SK-N-SH (cell line): Measurements from ENCODE around the gene GSK3B. TPM values are rescaled to one million over a fixed set of nuclear protein-coding genes. Genes with fewer than 3 reads are reported as not detected.

Experiments used
- CTCF ChIA-PET: fragments of 300-600, 350-600 bp; formaldehyde crosslinking; extraction: SDS; loops from one replicate; lab custom pipeline; 2021; lab: Yijun Ruan, JAX
- POLR2A ChIA-PET: fragments of 350-600 bp; sonication (Branson Sonifier 250); formaldehyde crosslinking; extraction: SDS; loops from one replicate; lab custom pipeline; 2020; ENCODE audit warnings: antibody characterized with exemption, inconsistent platforms; lab: Yijun Ruan, JAX
- DNase-seq: peaks from one replicate; pipeline ENCODE4 v3.0.0; 2012
- H2AFZ ChIP-seq: fragments of 200-600 bp; sonication (generic); 2 replicates; pipeline ENCODE4 v1.8.1; 2016; ENCODE audit warnings: antibody characterized with exemption, mild to moderate bottlenecking, low read depth
- H3F3A ChIP-seq: fragments of 200-600 bp; sonication (generic); replicated peaks from 2 replicates; pipeline ENCODE3; 2016; ENCODE audit warnings: antibody characterized with exemption, mild to moderate bottlenecking; ENCODE audit not compliant: insufficient read depth
- H3K27ac ChIP-seq, 2 experiments: fragments of 200-500 bp in 1 of 2; fragments of 200-600 bp in 1 of 2; sonication (Bioruptor generic) in 1 of 2; sonication (generic), shearing (Covaris generic) in 1 of 2; 2 replicates each; pipeline versions ENCODE4 v1.5.1 to v1.6.1; 2014 to 2016; ENCODE audit warnings: low read depth in 2 of 2, inconsistent platforms in 1 of 2, low read length in 1 of 2, mild to moderate bottlenecking in 1 of 2, mixed read lengths in 1 of 2
- H3K27me3 ChIP-seq: fragments of 200-600 bp; sonication (generic), shearing (Covaris generic); 2 replicates; pipeline ENCODE4 v1.6.1; 2016; ENCODE audit warnings: mixed run types; ENCODE audit not compliant: insufficient read depth
- H3K36me3 ChIP-seq, 2 experiments: fragments of 200-500 bp in 1 of 2; fragments of 200-600 bp in 1 of 2; sonication (Bioruptor generic) in 1 of 2; sonication (generic) in 1 of 2; replicated peaks in 1 of 2; 2 replicates each; pipeline versions ENCODE3 to v1.5.1; 2014 to 2016; ENCODE audit warnings: low read length in 1 of 2, mild to moderate bottlenecking in 1 of 2; ENCODE audit not compliant: insufficient read depth in 2 of 2, control insufficient read depth in 1 of 2
- H3K4me1 ChIP-seq, 2 experiments: fragments of 200-500 bp in 1 of 2; fragments of 200-600 bp in 1 of 2; sonication (Bioruptor generic) in 1 of 2; sonication (generic), shearing (Covaris generic) in 1 of 2; 2 replicates each; pipeline versions ENCODE4 v1.5.1 to v1.6.1; 2014 to 2016; ENCODE audit warnings: low read depth in 1 of 2, low read length in 1 of 2, mixed run types in 1 of 2; ENCODE audit not compliant: insufficient read depth in 2 of 2, control insufficient read depth in 1 of 2
- H3K4me2 ChIP-seq: fragments of 200-600 bp; sonication (generic), shearing (Covaris generic); 2 replicates; pipeline ENCODE4 v1.6.1; 2017; ENCODE audit warnings: mixed run types
- H3K4me3 ChIP-seq, 2 experiments: fragments of 200-500 bp in 1 of 2; fragments of 200-600 bp in 1 of 2; sonication (Bioruptor generic) in 1 of 2; sonication (generic), shearing (Covaris generic) in 1 of 2; 2 replicates each; pipeline versions ENCODE4 v1.5.1 to v1.8.1; 2014 to 2016; ENCODE audit warnings: low read depth in 2 of 2, inconsistent platforms in 1 of 2, low read length in 1 of 2, mild to moderate bottlenecking in 1 of 2, mixed read lengths in 1 of 2, moderate library complexity in 1 of 2
- H3K79me2 ChIP-seq: fragments of 200-600 bp; sonication (generic); 2 replicates; pipeline ENCODE4 v1.8.1; 2017; ENCODE audit warnings: mild to moderate bottlenecking; ENCODE audit not compliant: insufficient read depth
- H3K9ac ChIP-seq: fragments of 200-600 bp; sonication (generic); 2 replicates; pipeline ENCODE4 v1.6.1; 2017; ENCODE audit warnings: mixed run types
- H3K9me2 ChIP-seq: fragments of 200-600 bp; sonication (generic); 2 replicates; pipeline ENCODE4 v1.6.1; 2017; ENCODE audit warnings: mixed run types
- H3K9me3 ChIP-seq: fragments of 200-600 bp; sonication (generic); 2 replicates; pipeline ENCODE4 v1.6.1; 2017; ENCODE audit warnings: mixed run types, mild to moderate bottlenecking, moderate library complexity
- H4K20me1 ChIP-seq: fragments of 200-600 bp; sonication (generic); 2 replicates; pipeline ENCODE4 v1.6.1; 2017; ENCODE audit warnings: mild to moderate bottlenecking, mixed run types; ENCODE audit not compliant: insufficient read depth
- FOXM1 ChIP-seq: IDR thresholded peaks from 2 replicates; pipeline ENCODE4 v1.4.0; 2012; ENCODE audit warnings: low read depth, mild to moderate bottlenecking
- GABPA ChIP-seq: IDR thresholded peaks from 2 replicates; pipeline ENCODE4 v1.4.0; 2012; ENCODE audit warnings: low read depth, mild to moderate bottlenecking
- GATA2 ChIP-seq: sonication (generic); formaldehyde crosslinking; IDR thresholded peaks from 2 replicates; pipeline ENCODE4 v1.5.0; 2020; ENCODE audit warnings: mild to moderate bottlenecking, missing genetic modification reagents
- JUND ChIP-seq: IDR thresholded peaks from 2 replicates; pipeline ENCODE4 v1.4.0; 2012
- MEF2A ChIP-seq: IDR thresholded peaks from 2 replicates; pipeline ENCODE4 v1.4.0; 2012; ENCODE audit warnings: low read depth, borderline replicate concordance
- RAD21 ChIP-seq: IDR thresholded peaks from 2 replicates; pipeline ENCODE4 v1.6.1; 2012; ENCODE audit warnings: mild to moderate bottlenecking, low read length
- RCOR1 ChIP-seq: fragments of 150-350 bp; IDR thresholded peaks from 2 replicates; pipeline ENCODE4 v1.6.1; 2017; ENCODE audit warnings: antibody characterized with exemption, low read length
- SIN3A ChIP-seq: IDR thresholded peaks from 2 replicates; pipeline ENCODE4 v1.6.1; 2012; ENCODE audit warnings: low read depth, mild to moderate bottlenecking, low read length, moderate library complexity, borderline replicate concordance
- TAF1 ChIP-seq: IDR thresholded peaks from 2 replicates; pipeline ENCODE4 v1.6.1; 2012; ENCODE audit warnings: low read depth, mild to moderate bottlenecking, low read length, moderate library complexity, borderline replicate concordance
- TCF12 ChIP-seq: IDR thresholded peaks from 2 replicates; pipeline ENCODE4 v1.4.0; 2012
- TEAD4 ChIP-seq: IDR thresholded peaks from 2 replicates; pipeline ENCODE4 v1.4.0; 2012; ENCODE audit warnings: mild to moderate bottlenecking, borderline replicate concordance; ENCODE audit not compliant: insufficient read depth
- WGBS: methylation state at CpG from one replicate; pipeline ENCODE4 v1.1.6; 2017; ENCODE audit warnings: low lambda C conversion rate; 5-methylcytosine and 5-hydroxymethylcytosine counted together
- polyA plus RNA-seq, 3 experiments: library from polyadenylated mRNA; depleted of rRNA; stranded (reverse); fragments of >200 nt; gene quantifications; 2 replicates each; pipeline ENCODE4 v1.2.3, GENCODE V29; 2012
- TF ChIP-seq, protein P1 (sequence below): IDR thresholded peaks from 2 replicates; pipeline ENCODE4 v1.6.1; 2012; ENCODE audit warnings: mild to moderate bottlenecking, low read depth, low read length, moderate library complexity
- TF ChIP-seq, protein P2 (sequence below): IDR thresholded peaks from 2 replicates; pipeline ENCODE4 v1.4.0; 2012; ENCODE audit warnings: low read depth, borderline replicate concordance
- TF ChIP-seq, protein P3 (sequence below): fragments of 200-600 bp; sonication (generic); IDR thresholded peaks from 2 replicates; pipeline ENCODE4 v1.6.1; 2017; ENCODE audit warnings: antibody characterized with exemption, mild to moderate bottlenecking, moderate library complexity

The GSK3B gene
- polyA plus RNA-seq, 1 of the 3 experiments (the other 2 are of a cell fraction), result 15.9 TPM

DNA sequence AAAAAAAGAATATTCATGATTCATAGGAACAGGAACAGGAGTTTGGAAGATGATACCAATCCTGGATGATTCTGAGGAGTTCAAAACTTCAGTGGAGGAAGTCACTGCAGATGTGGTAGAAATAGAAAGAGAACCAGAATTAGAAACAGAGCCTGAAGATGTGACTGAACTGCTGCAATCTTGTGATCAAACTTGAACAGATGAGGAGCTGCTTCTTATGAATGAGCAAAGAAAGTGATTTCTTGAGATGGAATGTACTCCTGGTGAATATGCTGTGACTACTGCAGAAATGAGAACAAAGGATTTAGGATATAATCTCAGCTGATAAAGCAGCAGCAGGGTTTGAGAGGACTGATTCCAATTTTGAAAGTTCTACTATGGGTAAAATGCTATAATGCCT is 72.7 kb downstream of the GSK3B start:
- H3K9me2 ChIP-seq, result no peaks in the 10 kb centered on the region
- DNase-seq, result no peak
- H3K79me2 ChIP-seq, result peaks cover 99% of the 10 kb centered on the region
- POLR2A ChIA-PET, result no interaction called here
- H3F3A ChIP-seq, result peaks cover 5% of the 10 kb centered on the region
- peaks cover 3 to 11% of the 10 kb centered on the region in 2 experiments; a peak in 3 of 4 replicates for H3K4me1 ChIP-seq
- H4K20me1 ChIP-seq, result peaks cover 98% of the 10 kb centered on the region
- CTCF ChIA-PET, result no interaction called here
- H3K9ac ChIP-seq, result no peak overlapping the region
- no peak overlapping the region for H3K27ac ChIP-seq
- no peaks in the 10 kb centered on the region for H3K27me3 ChIP-seq
- no peak overlapping the region for H3K4me2 ChIP-seq
- no peaks in the 10 kb centered on the region for H3K9me3 ChIP-seq
- TF ChIP-seq, protein P1, sequence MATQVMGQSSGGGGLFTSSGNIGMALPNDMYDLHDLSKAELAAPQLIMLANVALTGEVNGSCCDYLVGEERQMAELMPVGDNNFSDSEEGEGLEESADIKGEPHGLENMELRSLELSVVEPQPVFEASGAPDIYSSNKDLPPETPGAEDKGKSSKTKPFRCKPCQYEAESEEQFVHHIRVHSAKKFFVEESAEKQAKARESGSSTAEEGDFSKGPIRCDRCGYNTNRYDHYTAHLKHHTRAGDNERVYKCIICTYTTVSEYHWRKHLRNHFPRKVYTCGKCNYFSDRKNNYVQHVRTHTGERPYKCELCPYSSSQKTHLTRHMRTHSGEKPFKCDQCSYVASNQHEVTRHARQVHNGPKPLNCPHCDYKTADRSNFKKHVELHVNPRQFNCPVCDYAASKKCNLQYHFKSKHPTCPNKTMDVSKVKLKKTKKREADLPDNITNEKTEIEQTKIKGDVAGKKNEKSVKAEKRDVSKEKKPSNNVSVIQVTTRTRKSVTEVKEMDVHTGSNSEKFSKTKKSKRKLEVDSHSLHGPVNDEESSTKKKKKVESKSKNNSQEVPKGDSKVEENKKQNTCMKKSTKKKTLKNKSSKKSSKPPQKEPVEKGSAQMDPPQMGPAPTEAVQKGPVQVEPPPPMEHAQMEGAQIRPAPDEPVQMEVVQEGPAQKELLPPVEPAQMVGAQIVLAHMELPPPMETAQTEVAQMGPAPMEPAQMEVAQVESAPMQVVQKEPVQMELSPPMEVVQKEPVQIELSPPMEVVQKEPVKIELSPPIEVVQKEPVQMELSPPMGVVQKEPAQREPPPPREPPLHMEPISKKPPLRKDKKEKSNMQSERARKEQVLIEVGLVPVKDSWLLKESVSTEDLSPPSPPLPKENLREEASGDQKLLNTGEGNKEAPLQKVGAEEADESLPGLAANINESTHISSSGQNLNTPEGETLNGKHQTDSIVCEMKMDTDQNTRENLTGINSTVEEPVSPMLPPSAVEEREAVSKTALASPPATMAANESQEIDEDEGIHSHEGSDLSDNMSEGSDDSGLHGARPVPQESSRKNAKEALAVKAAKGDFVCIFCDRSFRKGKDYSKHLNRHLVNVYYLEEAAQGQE, result no peak
- TF ChIP-seq MEF2A (no peak), TCF12 (no peak), SIN3A (no peak), FOXM1 (no peak)
- TF ChIP-seq, protein P2, sequence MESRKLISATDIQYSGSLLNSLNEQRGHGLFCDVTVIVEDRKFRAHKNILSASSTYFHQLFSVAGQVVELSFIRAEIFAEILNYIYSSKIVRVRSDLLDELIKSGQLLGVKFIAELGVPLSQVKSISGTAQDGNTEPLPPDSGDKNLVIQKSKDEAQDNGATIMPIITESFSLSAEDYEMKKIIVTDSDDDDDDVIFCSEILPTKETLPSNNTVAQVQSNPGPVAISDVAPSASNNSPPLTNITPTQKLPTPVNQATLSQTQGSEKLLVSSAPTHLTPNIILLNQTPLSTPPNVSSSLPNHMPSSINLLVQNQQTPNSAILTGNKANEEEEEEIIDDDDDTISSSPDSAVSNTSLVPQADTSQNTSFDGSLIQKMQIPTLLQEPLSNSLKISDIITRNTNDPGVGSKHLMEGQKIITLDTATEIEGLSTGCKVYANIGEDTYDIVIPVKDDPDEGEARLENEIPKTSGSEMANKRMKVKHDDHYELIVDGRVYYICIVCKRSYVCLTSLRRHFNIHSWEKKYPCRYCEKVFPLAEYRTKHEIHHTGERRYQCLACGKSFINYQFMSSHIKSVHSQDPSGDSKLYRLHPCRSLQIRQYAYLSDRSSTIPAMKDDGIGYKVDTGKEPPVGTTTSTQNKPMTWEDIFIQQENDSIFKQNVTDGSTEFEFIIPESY, result no peak
- TF ChIP-seq, protein P3, sequence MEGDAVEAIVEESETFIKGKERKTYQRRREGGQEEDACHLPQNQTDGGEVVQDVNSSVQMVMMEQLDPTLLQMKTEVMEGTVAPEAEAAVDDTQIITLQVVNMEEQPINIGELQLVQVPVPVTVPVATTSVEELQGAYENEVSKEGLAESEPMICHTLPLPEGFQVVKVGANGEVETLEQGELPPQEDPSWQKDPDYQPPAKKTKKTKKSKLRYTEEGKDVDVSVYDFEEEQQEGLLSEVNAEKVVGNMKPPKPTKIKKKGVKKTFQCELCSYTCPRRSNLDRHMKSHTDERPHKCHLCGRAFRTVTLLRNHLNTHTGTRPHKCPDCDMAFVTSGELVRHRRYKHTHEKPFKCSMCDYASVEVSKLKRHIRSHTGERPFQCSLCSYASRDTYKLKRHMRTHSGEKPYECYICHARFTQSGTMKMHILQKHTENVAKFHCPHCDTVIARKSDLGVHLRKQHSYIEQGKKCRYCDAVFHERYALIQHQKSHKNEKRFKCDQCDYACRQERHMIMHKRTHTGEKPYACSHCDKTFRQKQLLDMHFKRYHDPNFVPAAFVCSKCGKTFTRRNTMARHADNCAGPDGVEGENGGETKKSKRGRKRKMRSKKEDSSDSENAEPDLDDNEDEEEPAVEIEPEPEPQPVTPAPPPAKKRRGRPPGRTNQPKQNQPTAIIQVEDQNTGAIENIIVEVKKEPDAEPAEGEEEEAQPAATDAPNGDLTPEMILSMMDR, result no peak
- no peak overlapping the region for H2AFZ ChIP-seq
- peaks cover 0 to 4% of the 10 kb centered on the region in 2 experiments for H3K36me3 ChIP-seq
- H3K4me3 ChIP-seq, result no peak overlapping the region

DNA sequence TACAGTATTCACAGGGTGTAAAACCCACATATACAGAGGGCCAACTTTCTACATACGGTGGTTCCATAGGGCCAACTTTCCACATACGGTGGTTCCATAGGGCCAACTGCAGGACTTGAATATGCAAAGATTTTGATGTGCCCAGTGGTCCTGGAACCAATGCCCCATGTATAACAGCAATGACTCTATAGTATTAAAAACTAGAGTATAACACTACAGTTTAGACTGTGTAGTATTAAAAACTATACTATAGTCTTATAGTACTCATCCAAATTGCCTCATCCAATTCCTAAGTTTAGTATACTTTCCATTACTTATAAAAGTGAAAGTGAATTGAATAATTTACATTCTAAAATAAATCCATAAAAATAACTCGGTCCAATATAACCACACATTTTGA is 75.9 kb downstream of the GSK3B start:
- H3K79me2 ChIP-seq, result peaks cover 99% of the 10 kb centered on the region
- H3K9ac ChIP-seq, result no peak overlapping the region
- H3K4me2 ChIP-seq, result no peak overlapping the region
- peaks cover 97% of the 10 kb centered on the region for H4K20me1 ChIP-seq
- H3K36me3 ChIP-seq, result no peaks in the 10 kb centered on the region
- H3K4me3 ChIP-seq, result no peak overlapping the region
- no peaks in the 10 kb centered on the region for H3K9me3 ChIP-seq
- no peak overlapping the region for H3K27ac ChIP-seq
- POLR2A ChIA-PET, result no interaction called here
- H3K9me2 ChIP-seq, result no peaks in the 10 kb centered on the region
- 95% methylated on average over 3 of the region's 3 CpGs for WGBS
- CTCF ChIA-PET, result no interaction called here
- H3K4me1 ChIP-seq, result peaks cover 3 to 11% of the 10 kb centered on the region in 2 experiments; a peak in 3 of 4 replicates
- DNase-seq, result no peak
- no peaks in the 10 kb centered on the region for H3K27me3 ChIP-seq
- peaks cover 5% of the 10 kb centered on the region for H3F3A ChIP-seq
- no peak for TF ChIP-seq TCF12
- TF ChIP-seq, protein P3, result no peak
- TF ChIP-seq GABPA, result no peak
- no peak for TF ChIP-seq RCOR1
- TF ChIP-seq RAD21, result no peak
- no peak for TF ChIP-seq TAF1
- TF ChIP-seq GATA2, result no peak
- TF ChIP-seq FOXM1, result no peak
- TF ChIP-seq JUND, result no peak
- no peak for TF ChIP-seq SIN3A
- no peak for TF ChIP-seq TEAD4
- H2AFZ ChIP-seq, result no peak overlapping the region
